ENCODE measurements around the gene CALHM4.

Gene CALHM4

GRCh38 chr6:116553451-116553850, at the start of gene CALHM4:
CALHM4 (plus strand) TSS chr6:116553751; CDS start chr6:116553794, 43 bp downstream.
- no peak for DNase-seq (ENCODE audit: low spot score)

- no peak for DNase-seq (ENCODE audit: low spot score)
Measured at GRCh38 chr6:116507324-116507723, 46.2 kb upstream of the CALHM4 start.

- DNase-seq (ENCODE audit: low spot score) = no peak
Measured at GRCh38 chr6:116508527-116508926, 45.0 kb upstream of the CALHM4 start.

GRCh38 chr6:116511424-116512110, 42.0 kb upstream of the CALHM4 start, which contains the start of gene CALHM5:
CALHM5 (plus strand) TSS chr6:116511639; CDS start chr6:116511697, 58 bp downstream.
- DNase-seq (ENCODE audit: low spot score) = peak; percentile 48

- no peak for DNase-seq (ENCODE audit: low spot score)
Measured at GRCh38 chr6:116512111-116512559, 41.4 kb upstream of the CALHM4 start.

GRCh38 chr6:116512734-116513133, 40.8 kb upstream of the CALHM4 start:
- DNase-seq (ENCODE audit: low spot score) = no peak

GRCh38 chr6:116513224-116513875, 40.2 kb upstream of the CALHM4 start:
- no peak for DNase-seq (ENCODE audit: low spot score)

GRCh38 chr6:116514111-116514510, 39.4 kb upstream of the CALHM4 start:
- DNase-seq (ENCODE audit: low spot score) = no peak

- DNase-seq (ENCODE audit: low spot score) = no peak
Measured at GRCh38 chr6:116515141-116515540, 38.4 kb upstream of the CALHM4 start.

GRCh38 chr6:116518621-116519368, 34.8 kb upstream of the CALHM4 start:
- no peak for DNase-seq (ENCODE audit: low spot score)

GRCh38 chr6:116522896-116523295, 30.7 kb upstream of the CALHM4 start:
- DNase-seq (ENCODE audit: low spot score) = no peak

- no peak for DNase-seq (ENCODE audit: low spot score)
Measured at GRCh38 chr6:116524236-116524635, 29.3 kb upstream of the CALHM4 start.

GRCh38 chr6:116528133-116528532, 25.4 kb upstream of the CALHM4 start:
- DNase-seq (ENCODE audit: low spot score) = no peak

- no peak for DNase-seq (ENCODE audit: low spot score)
Measured at GRCh38 chr6:116528780-116529179, 24.8 kb upstream of the CALHM4 start.

- no peak for DNase-seq (ENCODE audit: low spot score)
Measured at GRCh38 chr6:116529466-116530290, 23.9 kb upstream of the CALHM4 start.

GRCh38 chr6:116530436-116530835, 23.1 kb upstream of the CALHM4 start:
- DNase-seq (ENCODE audit: low spot score) = no peak

- peak; percentile 71 for DNase-seq (ENCODE audit: low spot score)
Measured at GRCh38 chr6:116531675-116532570, 21.6 kb upstream of the CALHM4 start.

GRCh38 chr6:116533233-116533957, 20.2 kb upstream of the CALHM4 start:
- DNase-seq (ENCODE audit: low spot score) = no peak

GRCh38 chr6:116535109-116535508, 18.4 kb upstream of the CALHM4 start:
- no peak for DNase-seq (ENCODE audit: low spot score)

GRCh38 chr6:116536216-116536621, 17.3 kb upstream of the CALHM4 start:
- peak; percentile 67 for DNase-seq (ENCODE audit: low spot score)

Data from pons (tissue), 1 donor.